A673 (cell line): ENCODE data around the gene BCAR3.

Experiments
- CTCF ChIP-seq: fragments of 300-800, 200-600 bp; sonication (generic); conservative IDR thresholded peaks from 2 replicates; pipeline ENCODE4 v1.5.1; 2017; ENCODE audit warnings: low read depth, mild to moderate bottlenecking, antibody characterized with exemption, low read length, moderate library complexity, mixed read lengths
- EZH2 ChIP-seq: fragments of 200-600 bp; sonication (generic); IDR thresholded peaks from 2 replicates; pipeline ENCODE4 v1.6.1; 2017; ENCODE audit warnings: borderline replicate concordance, low read depth, mild to moderate bottlenecking, mixed read lengths, antibody characterized with exemption, low read length; ENCODE audit not compliant: poor library complexity, severe bottlenecking

- no peak for TF ChIP-seq CTCF
- no peak for TF ChIP-seq EZH2
Observed at GRCh38 chr1:93690921-93691789, 9.5 kb upstream of the BCAR3 start.
